GM19043 (cell line): ENCODE measurements around the gene NOP53.
"Not testable (repeated sequence)": the region's sequence is repeated elsewhere in the genome, so short reads cannot be mapped to it uniquely, and the experiment has no call there.

Experiments
- ATAC-seq: cut with Tn5 transposase; IDR thresholded peaks from one replicate; pipeline ENCODE4 v1.9.1; 2021; ENCODE audit warnings: low read depth; ENCODE audit not compliant: unreplicated experiment

The NOP53 gene

GRCh38 chr19:47752440-47753211 is 7.3 kb downstream of the NOP53 start:
- no peak for ATAC-seq

- no peak for ATAC-seq
Measured at GRCh38 chr19:47754206-47755064, 9.1 kb downstream of the NOP53 start.

- no peak for ATAC-seq
Measured at GRCh38 chr19:47755065-47755761, 9.9 kb downstream of the NOP53 start.

- no peak for ATAC-seq
Measured at GRCh38 chr19:47755762-47756626, 10.6 kb downstream of the NOP53 start.

GRCh38 chr19:47756627-47756929 is 11.2 kb downstream of the NOP53 start:
- ATAC-seq = no peak

- ATAC-seq = no peak
Measured at GRCh38 chr19:47756953-47757608, 11.7 kb downstream of the NOP53 start.

- ATAC-seq = no peak
Measured at GRCh38 chr19:47757617-47758442, 12.5 kb downstream of the NOP53 start.

GRCh38 chr19:47758443-47758804 is 13.1 kb downstream of the NOP53 start:
- ATAC-seq = no peak

GRCh38 chr19:47760632-47760999 is 15.3 kb downstream of the NOP53 start:
- no peak for ATAC-seq

- no peak for ATAC-seq
Measured at GRCh38 chr19:47761566-47761965, 16.2 kb downstream of the NOP53 start.

- no peak for ATAC-seq
Measured at GRCh38 chr19:47762151-47762550, 16.8 kb downstream of the NOP53 start.

- ATAC-seq = no peak
Measured at GRCh38 chr19:47762615-47763308, 17.4 kb downstream of the NOP53 start.

GRCh38 chr19:47764705-47765104 is 19.4 kb downstream of the NOP53 start:
- ATAC-seq = not testable (repeated sequence)

- ATAC-seq = no peak
Measured at GRCh38 chr19:47765523-47766358, 20.4 kb downstream of the NOP53 start.

GRCh38 chr19:47766359-47766620 is 20.9 kb downstream of the NOP53 start:
- no peak for ATAC-seq

GRCh38 chr19:47766670-47767069 is 21.3 kb downstream of the NOP53 start:
- no peak for ATAC-seq

GRCh38 chr19:47767349-47767748 is 22.0 kb downstream of the NOP53 start:
- no peak for ATAC-seq

GRCh38 chr19:47768604-47769003 is 23.3 kb downstream of the NOP53 start:
- no peak for ATAC-seq
